Esophagus squamous epithelium (tissue), 5 donors: ENCODE measurements around the gene CNOT1. TPM values are rescaled to one million over a fixed set of nuclear protein-coding genes. Genes with fewer than 3 reads are reported as not detected.

Experiments used
- DNase-seq: peaks from one replicate; lab custom pipeline; 2025; lab: John Stamatoyannopoulos, UW
- H3K27ac ChIP-seq, 4 donors: fragments of 200-600 bp; sonication (generic); one replicate each; pipeline ENCODE4 v1.5.1; 2016 to 2019; ENCODE audit warnings: mild to moderate bottlenecking in 1 of 4
- H3K27me3 ChIP-seq, 4 donors: fragments of 200-600 bp; sonication (generic); 1 replicate in 3 of 4; 2 replicates in 1 of 4; pipeline versions ENCODE4 v1.5.1 to v1.6.0; 2017 to 2021; ENCODE audit warnings: antibody characterized with exemption in 1 of 4
- H3K36me3 ChIP-seq, 3 donors: fragments of 200-600 bp; sonication (generic); one replicate each; pipeline ENCODE4 v1.5.1; 2016 to 2019
- H3K4me1 ChIP-seq, 3 donors: fragments of 200-600 bp; sonication (generic); one replicate each; pipeline ENCODE4 v1.5.1; 2017 to 2019
- H3K4me3 ChIP-seq, 4 donors: fragments of 200-600 bp; sonication (generic); 1 replicate in 3 of 4; 2 replicates in 1 of 4; pipeline ENCODE4 v1.5.1; 2016 to 2019; ENCODE audit warnings: mild to moderate bottlenecking in 2 of 4, moderate library complexity in 1 of 4
- H3K9me3 ChIP-seq, 3 donors: fragments of 200-600 bp; sonication (generic); one replicate each; pipeline ENCODE4 v1.5.1; 2016 to 2019
- POLR2A ChIP-seq, 4 donors: fragments of 450-650 bp; IDR thresholded peaks; one replicate each; pipeline ENCODE4 v1.6.1; 2017; ENCODE audit warnings: antibody characterized with exemption in 4 of 4, mild to moderate bottlenecking in 4 of 4, moderate library complexity in 3 of 4
- WGBS, 2 donors: methylation state at CpG; one replicate each; pipeline ENCODE4 v1.1.5; 2018; 5-methylcytosine and 5-hydroxymethylcytosine counted together
- intact Hi-C: fragments of 100-400 bp; cut with DNase I; formaldehyde crosslinking; loops from one replicate; pipeline ENCODE4 v1.15.0; 2022
- total RNA-seq, 4 donors: library from RNA; depleted of rRNA; stranded (reverse); fragments of >200 nt; gene quantifications; one replicate each; pipeline ENCODE4 v1.1.0, GENCODE V29; 2016
- TF ChIP-seq, protein P1 (sequence below), 6 experiments: fragments of 450-650 bp in 4 of 6; fragments of 200-600 bp in 2 of 6; sonication (generic) in 2 of 6; IDR thresholded peaks; one replicate each; pipeline ENCODE4 v1.5.1; 2016 to 2019; ENCODE audit warnings: antibody characterized with exemption in 6 of 6, mild to moderate bottlenecking in 4 of 6, moderate library complexity in 4 of 6
- donor health status: DM: yes; HTN: yes; CAD: no.

CNOT1 gene
- total RNA-seq, 4 donors from 2014 or later: 124 to 229 (median 153) TPM

DNA sequence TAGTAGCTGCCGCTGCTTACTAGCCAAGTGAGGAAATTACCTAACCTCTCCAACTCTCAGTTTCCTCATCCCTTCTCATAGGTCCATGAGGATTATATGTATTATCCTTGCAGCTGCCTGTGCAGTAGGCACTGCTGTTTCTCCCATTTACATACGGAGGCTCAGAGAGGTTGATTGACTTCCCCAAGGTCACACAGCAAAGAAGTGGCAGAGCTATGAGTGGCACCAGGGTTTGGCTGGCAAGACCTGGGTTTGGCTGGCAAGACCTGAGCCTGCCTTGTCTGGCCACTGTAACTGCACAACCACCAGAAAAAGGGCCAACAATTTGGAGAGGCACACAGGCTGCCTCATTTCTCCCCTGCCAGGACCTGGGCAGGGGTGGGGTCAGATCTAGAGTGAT, 132.2 kb downstream of the CNOT1 start:
- Histone ChIP-seq H3K9me3 (no peaks in the 10 kb centered on the region), H3K27me3 (peaks cover 0 to 32% (median 2%) of the 10 kb centered on the region in 4 donors), H3K4me1 (peaks cover 12 to 25% (median 20%) of the 10 kb centered on the region in 3 donors), H3K27ac (no peak overlapping the region), H3K36me3 (no peaks in the 10 kb centered on the region), H3K4me3 (no peak overlapping the region)
- no peak for DNase-seq
- TF ChIP-seq, protein P1, sequence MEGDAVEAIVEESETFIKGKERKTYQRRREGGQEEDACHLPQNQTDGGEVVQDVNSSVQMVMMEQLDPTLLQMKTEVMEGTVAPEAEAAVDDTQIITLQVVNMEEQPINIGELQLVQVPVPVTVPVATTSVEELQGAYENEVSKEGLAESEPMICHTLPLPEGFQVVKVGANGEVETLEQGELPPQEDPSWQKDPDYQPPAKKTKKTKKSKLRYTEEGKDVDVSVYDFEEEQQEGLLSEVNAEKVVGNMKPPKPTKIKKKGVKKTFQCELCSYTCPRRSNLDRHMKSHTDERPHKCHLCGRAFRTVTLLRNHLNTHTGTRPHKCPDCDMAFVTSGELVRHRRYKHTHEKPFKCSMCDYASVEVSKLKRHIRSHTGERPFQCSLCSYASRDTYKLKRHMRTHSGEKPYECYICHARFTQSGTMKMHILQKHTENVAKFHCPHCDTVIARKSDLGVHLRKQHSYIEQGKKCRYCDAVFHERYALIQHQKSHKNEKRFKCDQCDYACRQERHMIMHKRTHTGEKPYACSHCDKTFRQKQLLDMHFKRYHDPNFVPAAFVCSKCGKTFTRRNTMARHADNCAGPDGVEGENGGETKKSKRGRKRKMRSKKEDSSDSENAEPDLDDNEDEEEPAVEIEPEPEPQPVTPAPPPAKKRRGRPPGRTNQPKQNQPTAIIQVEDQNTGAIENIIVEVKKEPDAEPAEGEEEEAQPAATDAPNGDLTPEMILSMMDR (IDR thresholded peaks at IDR 0.05): no peak
- TF ChIP-seq POLR2A (IDR thresholded peaks at IDR 0.05): no peak
- WGBS, 2 donors: 86 to 100% methylated on average over 1 to 2 of the region's 2 CpGs
- intact Hi-C loops: no loop called here

DNA sequence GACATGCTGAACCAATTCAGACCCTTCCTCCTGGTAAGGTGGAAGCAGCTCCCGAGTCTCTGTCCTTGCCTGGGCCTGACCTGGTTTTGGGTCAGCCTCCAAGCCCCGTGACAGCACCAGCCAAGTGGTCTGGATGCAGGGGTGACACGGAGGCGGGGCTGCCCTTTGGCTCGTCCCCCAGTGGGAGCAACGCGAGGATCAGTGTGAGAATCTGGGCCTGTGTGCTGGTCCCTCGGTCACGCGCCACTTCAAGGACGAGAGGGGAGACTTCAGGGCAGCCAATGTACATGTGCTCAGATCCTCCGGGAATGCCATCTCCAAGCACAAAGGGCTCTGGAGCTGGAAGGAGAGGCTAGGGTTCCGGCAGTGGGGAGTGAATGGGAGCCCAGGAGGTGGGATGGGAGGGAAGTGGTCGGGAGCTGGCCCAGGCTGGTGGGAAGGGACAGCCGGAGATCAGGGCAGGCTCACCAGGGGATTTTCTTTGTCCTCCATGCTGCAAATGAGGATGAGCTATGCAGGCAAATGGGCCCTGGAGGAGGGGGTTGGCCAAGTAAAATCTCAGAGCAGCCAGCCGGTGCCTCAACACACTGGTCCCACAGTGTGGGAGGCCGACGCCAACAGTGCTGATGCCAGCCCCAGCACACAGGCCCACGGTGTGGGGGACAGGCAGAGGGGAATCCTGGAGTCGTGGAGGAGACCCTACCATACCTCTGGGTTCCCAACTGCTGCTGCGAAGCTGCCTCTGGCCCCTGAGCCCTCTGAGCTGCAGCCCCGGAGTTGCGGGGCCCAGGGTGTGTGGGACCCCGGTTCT, 133.9 kb downstream of the CNOT1 start:
- peak overlapping the region in 2 of 4 donors; percentile 25 to 44 for H3K27ac ChIP-seq
- 70 to 72% methylated on average over 15 to 17 of the region's 24 CpGs for WGBS, 2 donors
- no peak for TF ChIP-seq POLR2A (IDR thresholded peaks at IDR 0.05)
- TF ChIP-seq, protein P1 (IDR thresholded peaks at IDR 0.05): no peak

DNA sequence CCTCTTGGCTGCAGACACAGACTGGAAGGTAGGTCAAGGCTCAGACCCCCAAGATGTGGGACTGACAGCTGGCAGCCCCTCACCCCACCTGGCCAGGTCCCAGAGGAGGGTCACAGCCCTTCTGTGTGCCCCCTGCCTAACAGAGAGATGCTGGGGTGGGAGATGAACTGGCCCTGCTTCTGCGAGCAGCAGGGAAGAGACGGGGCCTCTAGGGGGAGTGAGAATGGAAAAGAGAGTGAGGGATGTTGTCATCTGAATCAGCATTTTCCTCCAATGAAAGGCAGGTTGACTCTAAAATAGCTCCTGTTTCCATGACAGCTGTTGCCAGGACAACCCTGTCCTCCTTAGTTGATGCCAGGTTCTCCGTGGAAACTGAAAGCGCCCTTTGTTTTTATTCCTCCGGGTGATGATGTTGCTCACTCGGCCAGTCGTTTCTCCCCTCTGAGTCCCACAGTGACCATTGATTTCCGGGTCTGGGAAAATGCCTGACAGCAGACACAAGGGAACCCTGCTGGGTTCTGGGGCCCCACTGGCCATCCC, 134.6 kb downstream of the CNOT1 start:
- H3K4me3 ChIP-seq: peak overlapping the region in 1 of 4 donors; percentile 24
- H3K27ac ChIP-seq: peak overlapping the region in 2 of 4 donors; percentile 25 to 44
- WGBS, 2 donors: 6 to 14% methylated on average over 5 to 7 of the region's 8 CpGs

More for the DNA sequence above, 133.9 kb downstream of the CNOT1 start:
- DNase-seq: no peak
- peaks cover 0 to 15% (median 0%) of the 10 kb centered on the region in 4 donors for H3K27me3 ChIP-seq
- intact Hi-C loops: no loop called here
- no peaks in the 10 kb centered on the region for H3K36me3 ChIP-seq
- H3K4me1 ChIP-seq: peaks cover under 1 to 10% (median 7%) of the 10 kb centered on the region in 3 donors
- no peaks in the 10 kb centered on the region for H3K9me3 ChIP-seq
- peak overlapping the region in 1 of 4 donors; percentile 24 for H3K4me3 ChIP-seq

DNA sequence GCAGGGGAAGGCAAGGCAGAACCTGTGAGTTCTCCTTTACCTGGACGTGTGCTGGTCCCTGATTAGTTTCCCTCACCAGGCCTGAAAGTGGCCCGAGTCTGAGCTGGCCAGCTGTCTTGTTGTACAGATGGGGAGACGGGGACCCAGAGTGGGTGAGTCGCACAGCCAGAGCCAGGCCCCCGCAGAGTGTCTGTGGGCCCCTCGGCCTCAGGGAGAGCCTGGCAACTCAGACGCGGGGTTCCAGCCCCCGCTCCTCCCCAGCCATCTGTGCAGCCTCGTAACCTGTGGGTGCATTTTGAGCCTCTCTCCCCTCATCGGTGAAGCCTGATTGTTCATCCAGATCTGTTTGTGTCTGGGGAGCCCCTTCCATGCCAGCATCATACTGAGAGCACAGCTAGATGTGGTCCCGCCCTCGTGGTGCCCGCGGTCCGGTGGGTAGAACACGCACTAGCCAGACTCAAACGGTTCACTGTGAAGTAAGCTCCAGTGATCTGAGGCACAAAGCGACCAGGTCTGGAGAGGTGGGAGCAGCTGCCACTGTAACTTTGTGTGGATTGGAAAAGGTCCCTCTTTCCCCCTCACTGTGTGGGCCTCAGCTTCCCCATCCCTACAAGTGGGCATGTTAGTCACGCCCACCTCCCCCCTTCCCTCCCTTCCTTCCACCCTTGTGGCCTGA, 135.7 kb downstream of the CNOT1 start:
- Histone ChIP-seq H3K4me3 (no peak overlapping the region), H3K4me1 (no peaks in the 10 kb centered on the region), H3K9me3 (no peaks in the 10 kb centered on the region), H3K36me3 (no peaks in the 10 kb centered on the region), H3K27ac (no peak overlapping the region), H3K27me3 (no peaks in the 10 kb centered on the region)
- no peak for DNase-seq
- TF ChIP-seq, protein P1 (IDR thresholded peaks at IDR 0.05): no peak
- TF ChIP-seq POLR2A (IDR thresholded peaks at IDR 0.05): no peak
- 80 to 81% methylated on average over 4 to 8 of the region's 20 CpGs for WGBS, 2 donors
- intact Hi-C loops: no loop called here

More for the DNA sequence above, 134.6 kb downstream of the CNOT1 start:
- intact Hi-C loops: no loop called here
- DNase-seq: no peak
- H3K9me3 ChIP-seq: no peaks in the 10 kb centered on the region
- TF ChIP-seq, protein P1 (IDR thresholded peaks at IDR 0.05): peak in 3 of 6 experiments; percentile 5 to 43 (median 7)
- no peak for TF ChIP-seq POLR2A (IDR thresholded peaks at IDR 0.05)
- peaks cover 0 to 8% (median 0%) of the 10 kb centered on the region in 4 donors for H3K27me3 ChIP-seq
- H3K36me3 ChIP-seq: no peaks in the 10 kb centered on the region
- peaks cover 0 to 3% (median under 1%) of the 10 kb centered on the region in 3 donors for H3K4me1 ChIP-seq
